Measurements from ENCODE around the gene RUNX1.

The RUNX1 gene

DNA sequence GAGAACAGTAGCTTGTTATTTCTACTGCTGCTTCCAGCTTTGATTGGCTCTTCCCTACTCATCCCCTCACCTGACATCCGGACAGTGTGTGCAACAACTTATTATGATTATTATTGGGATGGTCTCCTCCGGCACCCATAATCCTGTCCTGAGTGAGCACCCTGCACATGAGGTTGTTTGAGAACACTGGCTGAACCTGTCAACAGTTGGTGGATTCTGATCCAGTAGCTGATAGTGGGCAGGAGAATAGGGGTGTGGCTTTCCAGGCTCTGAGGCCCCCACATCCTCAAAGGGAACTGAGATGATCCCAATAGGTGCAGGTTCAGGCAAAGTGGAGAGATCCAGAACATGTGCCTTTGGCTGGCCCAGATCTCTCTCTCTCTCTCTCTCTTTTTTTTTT lies 60.5 kb downstream of the RUNX1 start:
- H3K27ac ChIP-seq, result no peak overlapping the region
- no peak for TF ChIP-seq ZFX (IDR thresholded peaks at IDR 0.05)
- TF ChIP-seq, protein P1, sequence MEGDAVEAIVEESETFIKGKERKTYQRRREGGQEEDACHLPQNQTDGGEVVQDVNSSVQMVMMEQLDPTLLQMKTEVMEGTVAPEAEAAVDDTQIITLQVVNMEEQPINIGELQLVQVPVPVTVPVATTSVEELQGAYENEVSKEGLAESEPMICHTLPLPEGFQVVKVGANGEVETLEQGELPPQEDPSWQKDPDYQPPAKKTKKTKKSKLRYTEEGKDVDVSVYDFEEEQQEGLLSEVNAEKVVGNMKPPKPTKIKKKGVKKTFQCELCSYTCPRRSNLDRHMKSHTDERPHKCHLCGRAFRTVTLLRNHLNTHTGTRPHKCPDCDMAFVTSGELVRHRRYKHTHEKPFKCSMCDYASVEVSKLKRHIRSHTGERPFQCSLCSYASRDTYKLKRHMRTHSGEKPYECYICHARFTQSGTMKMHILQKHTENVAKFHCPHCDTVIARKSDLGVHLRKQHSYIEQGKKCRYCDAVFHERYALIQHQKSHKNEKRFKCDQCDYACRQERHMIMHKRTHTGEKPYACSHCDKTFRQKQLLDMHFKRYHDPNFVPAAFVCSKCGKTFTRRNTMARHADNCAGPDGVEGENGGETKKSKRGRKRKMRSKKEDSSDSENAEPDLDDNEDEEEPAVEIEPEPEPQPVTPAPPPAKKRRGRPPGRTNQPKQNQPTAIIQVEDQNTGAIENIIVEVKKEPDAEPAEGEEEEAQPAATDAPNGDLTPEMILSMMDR (conservative IDR thresholded peaks at IDR 0.05), result no peak

DNA sequence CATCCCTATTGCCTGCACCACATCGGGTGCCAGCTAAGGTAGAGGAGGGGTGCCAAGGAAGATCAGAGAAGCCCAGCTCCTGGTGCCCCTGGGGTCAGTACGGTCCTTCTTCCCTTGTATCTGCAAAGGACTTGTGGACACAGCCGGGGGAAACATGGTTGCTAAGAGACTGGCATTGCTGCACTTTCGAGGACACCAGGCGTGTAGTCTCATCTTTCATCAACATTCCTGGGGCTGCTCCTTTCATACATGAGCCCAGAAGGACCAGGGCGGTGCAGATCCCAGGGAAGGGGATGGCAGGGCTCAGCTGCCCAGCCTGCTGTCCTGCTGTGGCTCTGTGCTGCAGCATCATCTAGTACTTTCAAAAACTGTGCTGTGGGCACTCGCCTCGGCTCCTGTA lies 61.0 kb downstream of the RUNX1 start:
- H3K27ac ChIP-seq, result no peak overlapping the region

DNA sequence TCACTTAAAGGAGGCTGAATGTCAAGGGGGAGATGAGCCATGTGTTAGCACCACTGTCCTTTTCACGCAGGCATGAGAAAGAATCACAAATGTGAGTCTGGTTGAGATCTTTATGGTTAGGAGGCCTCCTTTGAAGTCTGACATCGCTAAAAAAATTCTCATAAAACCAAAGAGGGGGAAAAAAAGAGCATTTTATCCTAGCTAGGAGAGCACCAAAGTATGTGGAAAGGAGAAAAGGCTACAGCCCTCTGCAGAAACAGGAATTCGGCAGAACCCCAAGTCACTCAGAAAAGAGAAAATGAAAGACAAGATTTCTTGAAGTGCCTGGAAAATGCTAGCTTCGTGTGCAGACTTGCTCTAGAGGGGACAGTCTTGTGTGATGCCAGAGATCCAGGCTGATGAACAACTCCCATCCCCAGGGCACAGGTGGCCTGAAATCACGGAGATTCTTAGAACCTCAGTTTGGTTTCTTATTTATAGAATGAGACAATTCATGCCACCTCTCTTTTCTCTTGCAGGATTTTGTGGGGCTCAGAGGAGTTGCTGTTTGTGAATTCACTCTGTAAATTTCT lies 61.5 kb downstream of the RUNX1 start:
- TF ChIP-seq, protein P1 (conservative IDR thresholded peaks at IDR 0.05), result no peak
- TF ChIP-seq ZFX (IDR thresholded peaks at IDR 0.05), result no peak
- H3K27ac ChIP-seq, result no peak overlapping the region

More for the DNA sequence above, 61.0 kb downstream of the RUNX1 start:
- no peak for TF ChIP-seq ZFX (IDR thresholded peaks at IDR 0.05)
- TF ChIP-seq, protein P1 (conservative IDR thresholded peaks at IDR 0.05), result no peak

DNA sequence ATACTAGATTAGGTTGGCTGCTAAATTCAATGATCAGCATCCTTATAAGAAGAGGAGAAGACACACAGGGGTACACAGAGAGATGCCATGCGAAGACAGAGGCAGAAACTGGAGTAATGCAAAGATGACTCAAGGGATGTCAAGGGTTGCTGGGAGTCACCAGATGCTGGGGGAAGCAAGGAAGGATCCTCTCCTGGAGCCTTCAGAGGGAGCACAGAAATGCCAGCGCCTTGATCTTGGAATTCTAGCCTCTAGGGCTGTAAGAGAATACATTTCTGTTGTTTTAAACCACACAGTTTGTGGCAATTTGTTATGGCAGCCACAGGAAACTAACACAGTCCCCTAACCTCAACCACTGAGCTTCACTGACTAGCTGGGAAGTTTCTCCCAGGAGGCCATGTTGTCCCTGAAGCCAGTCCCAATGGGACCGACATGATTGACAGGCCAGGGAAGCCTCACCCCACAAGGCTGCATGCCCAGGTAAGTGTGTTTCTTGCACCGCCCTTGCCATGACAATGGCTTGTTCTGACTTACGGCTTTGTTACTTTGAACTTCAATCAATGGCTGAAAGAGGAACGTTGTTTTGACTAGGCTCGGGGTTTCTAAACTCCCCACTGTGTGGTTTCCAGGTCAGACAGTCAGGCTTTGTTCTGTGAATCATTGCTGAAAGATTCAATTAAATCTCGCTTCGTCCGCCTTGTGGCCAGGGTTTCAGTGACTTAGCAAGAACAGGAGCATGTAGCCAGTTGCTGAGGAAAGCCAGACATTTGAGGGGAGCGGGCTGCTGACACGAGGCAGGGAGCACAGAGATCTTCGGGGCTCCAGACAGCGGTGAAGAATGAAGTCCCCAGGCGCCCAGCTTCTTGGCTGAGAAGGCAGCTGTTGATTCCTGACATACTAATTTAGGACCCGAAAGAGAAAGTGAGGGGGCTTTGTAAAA lies 62.3 kb downstream of the RUNX1 start:
- TF ChIP-seq, protein P1 (conservative IDR thresholded peaks at IDR 0.05), result no peak
- TF ChIP-seq ZFX (IDR thresholded peaks at IDR 0.05), result no peak
- H3K27ac ChIP-seq, result no peak overlapping the region

DNA sequence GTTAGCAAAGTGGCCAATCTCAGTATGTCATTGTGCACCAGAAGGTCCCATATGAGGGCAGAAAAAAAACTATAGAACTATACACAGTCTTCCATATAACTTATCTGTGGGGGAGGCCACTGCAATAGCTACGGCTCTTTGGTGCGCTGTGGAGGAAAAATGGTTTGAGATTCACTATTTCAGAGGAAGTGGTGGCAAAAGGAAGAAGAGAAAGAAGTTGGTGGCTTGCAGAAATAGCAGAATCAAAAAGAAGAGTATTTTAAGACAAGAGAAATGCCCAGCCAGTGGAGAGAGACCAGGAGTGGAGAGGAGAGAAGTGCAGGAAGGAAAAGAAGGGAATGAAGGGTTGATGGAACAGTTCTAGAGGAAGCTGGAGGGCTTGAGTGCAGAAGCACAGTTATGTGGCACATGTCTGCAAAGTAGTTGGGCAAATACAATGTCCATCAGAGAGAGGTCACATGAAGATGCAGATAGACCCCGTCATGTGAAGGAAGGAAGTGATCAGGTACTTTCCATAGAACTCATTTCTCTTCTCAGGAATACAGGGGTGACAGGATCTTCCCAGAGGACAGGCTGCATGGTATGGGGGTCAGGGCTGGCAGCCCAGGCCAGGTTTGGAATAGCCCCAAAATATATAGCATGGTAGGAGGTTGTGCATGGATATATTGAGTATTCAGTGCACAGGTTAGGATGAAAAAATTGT lies 64.6 kb downstream of the RUNX1 start:
- H3K27ac ChIP-seq, result no peak overlapping the region
- TF ChIP-seq, protein P1 (conservative IDR thresholded peaks at IDR 0.05), result no peak
- no peak for TF ChIP-seq ZFX (IDR thresholded peaks at IDR 0.05)

DNA sequence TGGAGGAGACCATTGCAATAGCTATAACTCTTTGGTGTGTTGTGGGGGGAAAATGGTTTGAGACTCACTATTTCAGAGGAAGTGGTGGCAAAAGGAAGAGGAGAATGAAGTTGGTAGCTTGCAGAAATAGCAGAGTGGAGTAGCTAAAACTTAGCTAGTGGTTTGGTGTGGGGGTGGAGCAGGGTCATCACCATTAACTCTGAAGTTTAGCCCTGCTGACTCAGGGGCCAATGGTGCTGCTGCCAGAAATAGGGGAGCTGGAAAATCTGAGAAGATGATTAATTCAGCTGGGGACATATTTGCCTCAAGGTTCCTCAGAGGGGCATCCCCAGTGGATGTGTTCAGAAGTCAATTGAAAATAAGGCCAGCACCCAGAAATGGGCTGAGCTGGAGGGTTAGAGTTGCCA lies 65.4 kb downstream of the RUNX1 start:
- H3K27ac ChIP-seq, result no peak overlapping the region
- TF ChIP-seq ZFX (IDR thresholded peaks at IDR 0.05), result no peak
- TF ChIP-seq, protein P1 (conservative IDR thresholded peaks at IDR 0.05), result no peak

DNA sequence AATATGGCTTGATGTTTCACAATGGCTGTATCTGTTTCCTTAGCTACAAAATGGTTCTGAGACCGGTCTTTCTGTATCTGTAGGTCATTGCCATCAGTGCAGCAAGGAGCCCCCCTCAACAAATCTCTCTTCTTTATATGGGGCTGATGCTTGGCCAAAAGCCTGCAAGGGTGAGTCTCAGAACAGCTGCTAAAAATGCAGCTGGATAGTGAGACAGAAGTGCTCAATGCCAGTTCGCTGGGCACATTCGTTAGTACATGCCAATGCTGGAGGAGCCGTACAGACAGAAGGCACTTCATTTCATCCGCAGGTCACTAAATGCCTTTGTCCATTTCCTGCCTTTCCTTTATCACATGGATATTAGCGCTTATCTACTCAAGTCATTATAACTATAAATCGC lies 67.3 kb downstream of the RUNX1 start:
- TF ChIP-seq, protein P1 (conservative IDR thresholded peaks at IDR 0.05), result no peak
- TF ChIP-seq ZFX (IDR thresholded peaks at IDR 0.05), result no peak

More for the DNA sequence above, 67.3 kb downstream of the RUNX1 start:
- H3K27ac ChIP-seq, result no peak overlapping the region

Measured in C4-2B (cell line).